IPS-18c (cell line): ENCODE results near the gene ADAP1.
"Not testable (repeated sequence)": the region's sequence is repeated elsewhere in the genome, so short reads cannot be mapped to it uniquely, and the experiment has no call there.

Experiments used
- H3K4me3 ChIP-seq: 2 replicates; pipeline ENCODE4 v1.7.0; 2013; ENCODE audit warnings: low read depth, mild to moderate bottlenecking, low read length, moderate library complexity; ENCODE audit not compliant: insufficient read depth
- H3K9me3 ChIP-seq: one replicate; pipeline ENCODE4 v1.6.1; 2013; ENCODE audit warnings: mild to moderate bottlenecking, low read length, moderate library complexity; ENCODE audit not compliant: control insufficient read depth, insufficient read depth

The ADAP1 gene

GRCh38 chr7:966291-967069 lies 12.0 kb upstream of the ADAP1 start:
- Histone ChIP-seq H3K9me3 (peaks cover 2% of the 10 kb centered on the region), H3K4me3 (no peak overlapping the region)

- H3K4me3 ChIP-seq: no peak overlapping the region
- H3K9me3 ChIP-seq: peaks cover 2% of the 10 kb centered on the region
Measured at GRCh38 chr7:964401-965231, 10.1 kb upstream of the ADAP1 start.

- peaks cover 2% of the 10 kb centered on the region for H3K9me3 ChIP-seq
- H3K4me3 ChIP-seq: no peak overlapping the region
Measured at GRCh38 chr7:963236-964078, 9.0 kb upstream of the ADAP1 start.

DNA sequence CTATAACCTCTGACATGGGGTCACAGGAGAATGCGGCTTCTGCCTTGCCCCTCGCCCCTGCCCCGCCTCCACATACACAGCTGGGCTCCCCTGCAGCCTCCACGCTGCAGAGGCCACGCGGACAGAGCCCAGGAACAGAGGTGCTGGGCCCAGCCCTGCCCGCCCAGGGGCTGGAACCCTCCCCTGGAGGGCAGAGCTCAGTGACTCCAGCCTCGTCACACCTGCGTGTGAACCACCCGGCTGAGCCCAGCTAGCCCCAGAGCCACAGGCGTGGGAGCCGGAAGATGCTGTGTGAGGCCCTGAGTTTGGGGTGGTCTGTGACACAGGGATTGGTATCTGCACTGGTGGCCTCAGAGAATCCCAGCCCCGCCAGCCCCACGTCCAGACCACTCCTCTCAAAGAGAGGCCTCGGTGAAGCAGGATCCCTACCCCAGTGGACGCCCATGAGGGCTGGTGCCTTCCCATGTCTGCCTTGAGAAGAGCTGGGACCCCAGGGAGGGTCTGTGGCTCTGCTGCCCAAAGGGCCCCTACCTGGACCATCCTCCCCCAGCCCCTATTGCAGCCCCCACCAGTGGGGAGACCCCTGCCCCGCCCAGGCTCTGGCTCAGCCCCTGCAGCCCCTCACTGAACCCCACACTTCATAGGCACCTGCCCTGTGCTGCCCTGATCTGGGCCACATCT lies 8.1 kb upstream of the ADAP1 start:
- Histone ChIP-seq H3K4me3 (no peak overlapping the region), H3K9me3 (peaks cover 2% of the 10 kb centered on the region)

GRCh38 chr7:961546-962400 lies 7.3 kb upstream of the ADAP1 start:
- H3K9me3 ChIP-seq: no peaks in the 10 kb centered on the region
- H3K4me3 ChIP-seq: no peak overlapping the region

DNA sequence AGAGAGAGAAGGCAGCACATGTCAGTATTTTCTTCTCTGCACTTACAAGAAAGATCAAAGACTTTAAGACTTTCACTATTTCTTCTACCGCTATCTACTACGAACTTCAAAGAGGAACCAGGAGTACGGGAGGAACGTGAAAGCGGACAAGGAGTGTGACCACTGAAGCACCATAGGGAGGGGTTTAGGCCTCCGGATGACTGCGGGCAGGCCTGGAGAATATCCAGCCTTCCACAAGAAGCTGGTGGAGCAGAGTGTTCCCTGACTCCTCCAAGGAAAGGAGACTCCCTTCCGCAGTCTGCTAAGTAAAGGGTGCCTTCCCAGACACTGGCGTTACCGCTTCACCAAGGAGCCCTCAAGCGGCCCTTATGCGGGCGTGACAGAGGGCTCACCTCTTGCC lies 6.5 kb upstream of the ADAP1 start:
- not testable (repeated sequence) for H3K4me3 ChIP-seq, H3K9me3 ChIP-seq

DNA sequence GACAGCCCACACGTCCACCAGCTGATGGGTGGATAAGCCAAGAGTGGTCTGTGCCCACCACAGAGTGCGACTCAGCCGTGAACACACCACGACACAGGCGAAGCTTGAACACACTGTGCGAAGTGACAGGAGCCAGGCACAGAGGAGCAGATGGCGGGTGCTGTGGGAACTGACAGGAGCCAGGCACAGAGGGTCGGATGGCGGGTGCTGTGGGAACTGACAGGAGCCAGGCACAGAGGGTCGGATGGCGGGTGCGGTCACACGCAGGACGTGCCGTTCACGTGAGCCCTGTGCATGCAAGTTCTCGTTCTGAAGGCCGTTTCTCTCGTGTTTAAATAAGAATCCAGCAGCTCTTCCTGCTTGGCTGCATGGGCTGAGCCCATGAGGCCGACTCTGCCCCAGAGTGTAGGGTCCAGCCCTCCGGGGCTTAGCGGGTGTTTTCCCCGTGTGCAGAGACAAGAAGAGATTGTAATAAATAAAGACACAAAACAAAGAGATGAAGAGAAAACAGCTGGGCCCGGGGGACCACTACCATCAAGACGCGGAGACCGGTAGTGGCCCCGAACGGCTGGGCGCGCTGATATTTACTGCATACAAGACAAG lies 5.9 kb upstream of the ADAP1 start:
- H3K9me3 ChIP-seq: no peaks in the 10 kb centered on the region
- H3K4me3 ChIP-seq: no peak overlapping the region

DNA sequence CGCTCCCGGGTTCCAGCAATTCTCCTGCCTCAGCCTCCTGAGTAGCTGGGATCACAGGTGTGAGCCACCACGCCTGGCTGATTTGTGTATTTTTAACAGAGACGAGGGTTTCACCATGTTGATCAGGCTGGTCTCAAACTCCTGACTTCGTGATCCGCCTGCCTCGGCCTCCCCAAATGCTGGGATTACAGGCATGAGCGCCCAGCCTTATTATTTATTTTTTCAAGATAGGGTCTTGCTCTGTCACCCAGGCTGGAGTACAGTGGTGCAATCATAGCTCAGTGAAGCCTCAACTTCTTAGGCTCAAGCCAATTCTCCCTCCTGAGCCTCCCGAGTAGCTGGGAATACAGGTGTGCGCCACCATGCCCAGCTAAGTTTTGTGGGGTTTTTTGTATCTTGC lies 5.3 kb upstream of the ADAP1 start:
- not testable (repeated sequence) for H3K4me3 ChIP-seq, H3K9me3 ChIP-seq

GRCh38 chr7:959271-959670 lies 4.8 kb upstream of the ADAP1 start:
- H3K9me3 ChIP-seq: no peaks in the 10 kb centered on the region
- H3K4me3 ChIP-seq: no peak overlapping the region

DNA sequence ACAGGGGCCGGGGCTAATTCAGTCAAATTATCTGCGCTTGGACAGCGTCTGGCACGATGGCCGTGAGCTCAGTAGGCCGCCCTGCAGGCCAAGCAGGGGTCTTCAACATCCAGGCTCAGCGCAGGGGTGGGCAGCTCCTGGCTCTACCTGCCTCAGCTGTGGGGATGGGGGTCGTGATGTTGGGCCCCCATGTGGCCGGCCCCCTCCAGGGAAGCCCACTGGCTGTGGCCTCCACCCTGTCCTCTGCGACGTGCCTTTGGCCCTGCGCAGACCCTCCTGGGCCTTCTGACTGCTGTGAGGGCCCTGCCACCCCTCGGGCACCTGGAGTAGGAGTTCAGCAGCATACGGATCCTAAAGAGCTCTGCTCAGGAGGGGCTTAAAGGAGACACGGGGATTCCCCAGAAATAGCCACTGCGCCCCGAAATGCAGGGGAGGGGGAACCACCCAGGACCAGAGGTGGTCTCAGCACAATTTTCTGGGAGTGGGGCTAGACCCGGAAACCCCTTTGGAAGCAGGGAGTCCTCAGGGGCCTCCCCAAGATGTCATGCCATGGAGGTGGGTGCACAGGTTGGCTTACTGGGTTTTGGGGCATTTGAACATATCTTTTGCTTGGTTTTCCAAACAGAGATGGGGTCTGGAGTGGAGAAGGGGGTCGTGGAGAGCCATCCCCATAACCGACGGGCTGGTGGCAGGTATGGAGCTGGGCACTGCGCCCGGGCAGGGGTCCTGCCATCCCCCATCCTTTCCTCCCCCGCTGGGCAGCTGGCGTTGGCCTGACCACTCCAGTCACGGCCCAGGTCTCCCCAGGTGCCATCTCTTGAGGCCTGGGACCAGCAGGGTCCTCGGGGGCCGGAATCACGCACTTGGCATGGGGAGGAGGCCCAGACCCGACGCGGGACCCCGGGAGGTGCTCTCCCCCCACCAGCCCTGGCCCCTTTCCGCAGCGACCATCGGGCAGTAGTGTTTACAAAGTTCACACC lies 4.0 kb upstream of the ADAP1 start:
- H3K4me3 ChIP-seq: no peak overlapping the region

DNA sequence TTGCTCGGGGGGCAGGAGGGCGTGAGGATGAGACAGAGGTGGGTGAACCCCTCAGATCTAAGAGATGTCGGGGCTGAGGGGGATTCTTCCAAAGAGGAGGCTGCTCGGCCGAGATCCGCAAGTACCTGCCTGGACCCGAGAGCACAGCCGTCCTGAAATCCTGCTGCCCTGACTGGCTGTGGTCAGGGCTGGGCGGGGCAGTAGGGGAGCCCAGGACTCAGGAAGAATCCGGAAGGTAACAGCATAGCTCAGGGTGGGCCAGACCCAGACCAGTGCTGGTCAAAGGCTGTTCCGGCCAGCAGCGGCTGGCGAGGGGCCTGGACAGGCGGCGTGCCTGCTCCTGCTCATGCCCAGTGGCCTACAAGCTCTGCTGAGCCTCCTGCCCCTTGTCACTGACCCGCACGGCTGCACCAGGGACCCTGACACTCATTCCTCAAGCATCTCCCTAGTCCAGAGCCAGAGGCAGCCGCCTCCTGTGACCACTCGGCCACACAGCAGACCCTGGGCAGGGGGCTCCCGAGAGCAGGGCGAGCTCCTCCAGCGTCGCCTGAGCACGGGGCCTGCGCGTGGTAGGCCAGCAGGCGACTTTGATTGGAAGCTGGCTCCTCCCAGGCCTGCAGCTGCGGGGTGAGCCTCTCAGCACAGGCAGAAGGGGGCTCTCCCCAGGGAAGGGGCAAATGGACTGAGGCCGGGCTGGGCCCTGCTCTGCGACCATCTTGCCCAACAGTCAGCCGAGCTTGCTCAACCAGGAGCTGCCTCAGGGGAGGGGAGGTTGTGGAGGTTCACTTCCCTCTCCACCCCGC lies 3.1 kb upstream of the ADAP1 start:
- no peaks in the 10 kb centered on the region for H3K9me3 ChIP-seq
- no peak overlapping the region for H3K4me3 ChIP-seq

More for the DNA sequence above, 4.0 kb upstream of the ADAP1 start:
- H3K9me3 ChIP-seq: no peaks in the 10 kb centered on the region

- Histone ChIP-seq H3K4me3 (no peak overlapping the region), H3K9me3 (no peaks in the 10 kb centered on the region)
Measured at GRCh38 chr7:956031-956430, 1.6 kb upstream of the ADAP1 start.

DNA sequence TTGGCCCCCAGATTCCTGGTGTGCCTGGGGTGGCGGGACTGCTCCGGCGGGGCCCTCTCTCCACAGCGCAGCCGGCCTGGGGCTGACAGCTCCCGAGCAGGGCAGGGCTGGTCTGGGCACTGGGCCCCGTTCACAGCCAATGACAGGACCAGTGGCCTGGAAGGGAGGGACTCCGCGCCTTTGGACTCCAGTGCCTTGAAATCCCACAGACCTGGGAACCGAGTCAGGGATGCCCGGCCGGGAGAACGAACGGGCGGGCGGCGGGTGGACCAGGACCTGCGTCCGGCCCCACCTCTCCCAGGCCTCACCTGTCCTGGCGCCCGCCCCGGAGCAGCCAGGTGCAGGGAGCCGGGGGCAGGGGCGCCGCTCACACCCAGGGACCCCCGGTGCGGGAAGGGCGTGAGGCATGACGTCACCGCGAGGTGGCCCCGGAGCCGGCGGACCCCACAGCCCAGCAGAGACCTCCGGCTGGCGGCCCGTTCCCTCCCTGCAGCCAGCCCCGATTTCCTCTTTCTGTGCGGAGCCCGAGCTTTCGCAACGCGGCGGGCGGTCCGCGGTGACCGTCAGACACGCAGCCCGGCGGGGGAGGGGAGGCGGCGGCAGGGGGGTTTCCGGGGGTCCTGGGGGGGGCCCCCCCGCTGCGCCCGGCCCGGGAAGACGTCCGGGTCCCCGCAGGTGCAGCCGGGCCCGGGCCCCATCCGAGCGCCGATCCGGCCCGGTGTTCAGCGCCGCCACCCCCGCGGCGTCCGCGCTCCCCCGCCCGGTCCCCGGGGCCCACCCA lies 743 bp downstream of the ADAP1 start:
- H3K9me3 ChIP-seq: peaks cover under 1% of the 10 kb centered on the region
- H3K4me3 ChIP-seq: peak overlapping the region; percentile 32; the same call in 1 of the 2 replicates
